ENCODE data around the gene PAFAH2.

DNA sequence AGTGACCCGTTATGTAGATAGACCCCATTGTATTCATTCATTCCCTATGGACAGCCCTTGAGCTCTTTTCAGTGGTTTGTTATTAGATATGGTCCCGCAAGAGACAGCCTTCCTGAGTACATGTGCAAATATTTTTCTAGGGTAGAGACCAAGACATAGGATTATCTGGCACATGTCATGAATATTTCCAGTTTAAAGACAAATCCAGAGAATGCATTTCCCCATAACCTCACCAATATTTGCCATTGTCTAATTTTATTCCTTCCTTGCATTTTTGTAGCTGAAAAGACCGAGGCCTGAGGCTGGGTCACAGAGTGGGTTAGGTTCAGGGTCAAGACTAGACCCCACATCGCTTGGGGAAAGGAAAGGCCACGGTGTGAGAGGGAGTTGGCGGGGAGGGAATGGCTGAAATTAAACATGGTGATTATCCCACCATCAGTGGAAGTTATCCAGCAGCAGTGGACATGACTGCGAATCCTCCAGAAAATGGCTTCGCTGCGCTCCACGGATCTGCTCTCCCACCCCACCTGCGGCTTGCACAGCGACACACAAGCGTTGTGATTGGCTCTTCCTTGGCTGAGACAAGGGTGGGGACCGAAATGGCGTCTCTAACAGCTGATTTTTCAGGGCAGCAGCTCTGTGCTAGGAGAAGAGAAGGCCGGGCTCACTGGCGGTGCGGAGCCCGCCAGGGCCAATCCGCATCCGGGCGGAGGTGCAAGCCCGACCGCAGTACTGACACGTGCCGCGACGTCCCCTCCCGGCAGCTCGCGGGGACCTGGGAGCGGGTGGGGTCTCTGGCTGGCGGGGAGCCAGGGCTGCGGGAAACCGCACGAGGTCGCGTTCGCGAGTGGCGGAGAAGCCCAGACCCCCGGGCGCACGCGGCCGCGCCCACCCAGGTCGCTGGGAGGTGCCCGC, 75.5 kb downstream of the PAFAH2 start:
- no peak for TF ChIP-seq CTCF (IDR thresholded peaks at IDR 0.05 in 2 of 3, conservative IDR thresholded peaks at IDR 0.05 in 1 of 3; ENCODE audit: borderline replicate concordance in 1 of 3, insufficient read depth in 1 of 3, low read depth in 2 of 3, low read length in 2 of 3)
- no peak for TF ChIP-seq POLR2A (IDR thresholded peaks at IDR 0.05; ENCODE audit: borderline replicate concordance, extremely low read depth, insufficient read depth, insufficient read length)
- no peak for TF ChIP-seq EZH2phosphoT487 (IDR thresholded peaks at IDR 0.05; ENCODE audit: borderline replicate concordance)
- no peak for TF ChIP-seq TCF7L2 (IDR thresholded peaks at IDR 0.05; ENCODE audit: borderline replicate concordance, extremely low read depth, insufficient read depth, insufficient read length)
- TF ChIP-seq ZBTB33 (IDR thresholded peaks at IDR 0.05; ENCODE audit: extremely low read depth, insufficient replicate concordance, low read length) = no peak
- no peak for TF ChIP-seq POLR2AphosphoS5 (IDR thresholded peaks at IDR 0.05; ENCODE audit: low read depth, low read length)
- no peak for TF ChIP-seq ZFX (IDR thresholded peaks at IDR 0.05)
- no peak for TF ChIP-seq EZH2 (IDR thresholded peaks at IDR 0.05)
- no peak for TF ChIP-seq ELF1 (IDR thresholded peaks at IDR 0.05; ENCODE audit: borderline replicate concordance, low read depth)
- no peak for TF ChIP-seq EGR1 (IDR thresholded peaks at IDR 0.05; ENCODE audit: low read depth)
- TF ChIP-seq CEBPB (IDR thresholded peaks at IDR 0.05; ENCODE audit: low read depth) = no peak
